HG03196 (cell line): Measurements from ENCODE around the gene KDM6A.
"Not testable (repeated sequence)": the region's sequence is repeated elsewhere in the genome, so short reads cannot be mapped to it uniquely, and the experiment has no call there.

Experiments
- ATAC-seq: cut with Tn5 transposase; IDR thresholded peaks from one replicate; pipeline ENCODE4 v1.9.1; 2021; ENCODE audit not compliant: unreplicated experiment

Gene KDM6A

GRCh38 chrX:44915361-44915868 is 42.4 kb downstream of the KDM6A start:
- no peak for ATAC-seq

GRCh38 chrX:44918722-44919121 is 45.7 kb downstream of the KDM6A start:
- ATAC-seq, result no peak

GRCh38 chrX:44922980-44923379 is 50.0 kb downstream of the KDM6A start:
- no peak for ATAC-seq

GRCh38 chrX:44927398-44927797 is 54.4 kb downstream of the KDM6A start:
- no peak for ATAC-seq

DNA sequence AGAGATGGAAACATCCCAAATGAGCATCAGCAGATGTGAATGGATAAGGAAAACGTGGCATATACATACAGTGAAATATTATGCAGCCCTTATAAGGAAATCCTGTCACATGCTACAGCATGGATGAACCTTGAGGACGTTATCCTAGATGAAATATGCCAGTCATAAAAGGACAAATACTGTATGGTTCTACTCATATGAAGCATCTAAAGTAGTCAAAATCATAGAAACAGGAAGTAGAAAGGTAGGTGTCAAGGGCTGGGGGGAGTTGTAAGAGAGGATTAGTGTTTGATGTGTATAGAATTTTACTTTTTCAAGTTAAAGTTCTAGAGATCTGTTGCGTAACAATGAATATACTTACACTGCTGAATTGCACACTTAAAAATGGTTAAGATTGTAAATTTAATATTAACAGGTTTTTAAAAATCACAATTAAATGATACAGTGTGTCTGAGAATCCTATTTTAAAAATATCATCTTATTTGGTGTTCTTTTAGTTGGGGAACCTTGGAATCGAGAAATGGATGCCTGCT is 58.5 kb downstream of the KDM6A start:
- ATAC-seq, result no peak

- ATAC-seq, result no peak
Measured at GRCh38 chrX:44935172-44935571, 62.2 kb downstream of the KDM6A start.

DNA sequence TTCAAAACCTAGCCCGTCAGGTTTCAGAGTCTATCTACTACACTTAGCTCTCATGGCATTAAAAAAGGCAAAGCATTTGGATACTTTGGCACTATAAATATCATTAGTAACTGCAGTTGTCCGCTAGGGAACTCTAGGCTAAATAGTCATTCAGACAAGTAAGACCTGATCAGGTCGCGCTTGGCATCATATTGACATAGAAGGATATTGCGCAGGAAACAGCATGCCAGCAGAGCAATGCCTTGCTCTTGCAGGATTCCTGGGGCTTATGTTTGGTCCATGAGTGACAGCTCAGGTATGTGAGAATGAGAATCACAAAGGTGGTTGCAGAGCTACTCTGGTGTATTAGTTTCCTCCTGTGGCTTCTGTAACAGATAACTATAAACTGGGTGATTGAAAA is 62.7 kb downstream of the KDM6A start:
- ATAC-seq, result no peak

DNA sequence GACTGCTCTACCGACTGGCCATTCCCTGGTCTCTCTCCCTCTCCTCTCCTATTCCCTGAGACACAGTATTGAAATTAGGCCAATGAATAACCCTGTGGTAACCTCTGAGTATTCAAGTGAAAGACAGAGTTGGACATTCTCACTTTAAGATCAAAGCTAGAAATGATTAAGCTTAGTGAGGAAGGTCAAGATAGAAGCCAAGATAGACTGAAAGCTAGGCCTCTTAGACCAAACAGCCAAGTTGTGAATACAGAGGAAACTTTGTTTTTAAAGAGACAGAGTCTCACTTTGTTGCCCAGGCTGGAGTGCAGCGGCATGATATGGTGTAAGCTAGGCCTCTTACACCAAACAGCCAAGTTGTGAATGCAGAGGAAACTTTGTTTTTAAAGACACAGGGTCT is 64.6 kb downstream of the KDM6A start:
- ATAC-seq, result no peak

- no peak for ATAC-seq
Measured at GRCh38 chrX:44938111-44938510, 65.1 kb downstream of the KDM6A start.

DNA sequence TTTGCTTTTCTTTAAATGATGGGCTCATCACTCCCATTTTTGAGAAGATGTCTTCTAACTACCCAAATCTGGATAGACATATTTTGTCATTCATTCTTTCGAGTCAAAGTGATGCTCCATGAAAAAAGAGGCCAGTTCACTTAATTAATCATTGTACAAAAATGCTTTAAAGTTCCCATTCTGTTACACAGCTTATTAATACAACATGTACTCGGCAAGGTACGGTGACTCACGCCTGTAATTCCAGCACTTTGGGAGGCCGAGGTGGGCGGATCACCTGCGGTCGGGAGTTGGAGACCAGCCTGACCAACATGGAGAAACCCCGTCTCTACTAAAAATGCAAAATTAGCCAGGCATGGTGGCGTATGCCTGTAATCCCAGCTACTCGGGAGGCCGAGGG is 67.6 kb downstream of the KDM6A start:
- not testable (repeated sequence) for ATAC-seq

DNA sequence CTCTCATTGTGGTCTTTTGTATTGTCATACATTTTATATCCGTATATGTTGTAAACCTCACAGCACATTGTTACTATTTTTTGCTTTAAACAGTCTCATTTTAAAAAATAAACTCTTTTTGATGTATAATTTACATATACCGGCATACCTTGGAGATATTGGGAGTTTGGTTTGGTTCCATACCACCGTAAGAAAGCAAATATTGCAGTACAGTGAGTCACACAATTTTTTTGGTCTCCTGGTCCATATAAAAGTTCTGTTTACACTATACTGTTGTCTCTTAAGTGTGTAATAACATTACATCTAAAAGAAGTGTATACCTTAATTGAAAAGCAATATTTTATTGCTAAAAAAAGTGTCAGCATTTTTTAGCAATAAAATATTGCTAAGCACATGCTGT is 70.0 kb downstream of the KDM6A start:
- no peak for ATAC-seq

- no peak for ATAC-seq
Measured at GRCh38 chrX:44944894-44945293, 71.9 kb downstream of the KDM6A start.

DNA sequence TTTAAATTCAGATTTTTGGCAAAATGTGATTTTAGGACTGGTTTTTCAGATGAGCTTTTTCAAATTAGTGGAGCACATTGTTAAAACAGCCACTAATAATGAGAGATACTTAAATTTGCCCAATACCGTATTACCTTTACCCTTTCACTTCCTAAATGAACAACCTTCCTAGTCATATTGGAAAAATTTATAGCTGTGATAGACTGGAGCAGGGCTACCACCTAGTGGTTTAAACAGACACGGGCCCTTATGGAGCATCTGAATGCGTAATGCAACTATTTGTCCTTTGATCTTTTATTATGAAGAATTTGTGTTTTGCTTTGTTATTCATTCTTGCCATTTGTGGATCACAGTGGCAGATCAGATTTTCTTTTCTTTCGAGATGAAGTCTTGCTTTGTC is 72.7 kb downstream of the KDM6A start:
- no peak for ATAC-seq

DNA sequence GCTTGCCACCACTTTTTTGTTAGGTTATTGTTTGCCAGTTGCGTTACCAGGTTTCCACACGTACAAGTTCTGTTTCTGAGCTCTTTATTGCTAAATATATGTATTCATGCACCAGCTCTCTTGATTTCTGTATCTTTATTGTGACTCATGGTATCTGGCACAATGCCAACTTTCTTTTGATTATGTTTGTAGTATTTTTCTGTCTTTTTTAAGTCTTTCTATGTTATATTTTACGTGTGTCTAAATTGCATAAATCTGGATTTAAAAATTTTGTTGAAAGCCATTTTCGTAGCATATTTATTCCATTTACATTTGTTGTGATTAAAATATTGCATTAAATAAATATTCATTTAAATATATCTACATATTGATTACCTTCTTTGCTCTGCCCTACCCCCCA is 73.8 kb downstream of the KDM6A start:
- no peak for ATAC-seq

GRCh38 chrX:44947995-44948394 is 75.0 kb downstream of the KDM6A start:
- no peak for ATAC-seq

DNA sequence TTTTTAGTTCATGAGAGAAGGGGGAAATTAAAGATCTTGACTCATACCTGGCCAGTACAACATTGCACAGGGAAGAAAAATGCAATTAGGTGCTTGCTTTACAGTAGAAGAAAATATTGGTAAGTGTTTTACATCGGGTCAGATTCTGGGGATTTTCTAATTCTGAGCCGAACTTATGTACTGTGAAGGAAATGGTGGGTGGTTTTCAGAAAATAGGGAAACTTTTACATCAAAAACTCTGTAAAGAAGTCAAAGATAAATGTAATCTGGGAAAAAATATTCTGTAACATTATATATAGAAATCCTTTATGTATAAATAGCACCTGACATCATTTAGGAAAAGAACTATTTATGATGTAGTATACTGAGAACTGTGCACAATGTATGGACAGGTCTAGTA is 75.4 kb downstream of the KDM6A start:
- no peak for ATAC-seq

DNA sequence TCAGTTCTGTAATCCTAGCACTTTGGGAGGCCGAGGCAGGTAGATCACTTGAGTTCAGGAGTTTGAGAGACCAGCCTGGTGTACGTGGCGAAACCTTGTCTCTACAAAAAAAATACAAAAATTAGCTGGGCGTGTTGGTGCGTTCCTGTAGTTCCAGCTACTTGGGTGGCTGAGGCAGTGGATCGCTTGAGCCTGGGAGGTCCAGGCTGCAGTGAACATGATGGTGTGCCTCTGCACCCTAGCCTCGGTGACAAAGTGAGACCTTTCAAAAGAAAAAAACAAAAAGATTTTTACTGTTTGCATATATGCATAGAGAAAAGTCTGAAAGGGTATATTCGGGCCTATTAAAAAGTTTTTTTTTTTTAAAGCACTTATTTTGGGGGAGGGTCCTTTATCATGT is 76.1 kb downstream of the KDM6A start:
- no peak for ATAC-seq

DNA sequence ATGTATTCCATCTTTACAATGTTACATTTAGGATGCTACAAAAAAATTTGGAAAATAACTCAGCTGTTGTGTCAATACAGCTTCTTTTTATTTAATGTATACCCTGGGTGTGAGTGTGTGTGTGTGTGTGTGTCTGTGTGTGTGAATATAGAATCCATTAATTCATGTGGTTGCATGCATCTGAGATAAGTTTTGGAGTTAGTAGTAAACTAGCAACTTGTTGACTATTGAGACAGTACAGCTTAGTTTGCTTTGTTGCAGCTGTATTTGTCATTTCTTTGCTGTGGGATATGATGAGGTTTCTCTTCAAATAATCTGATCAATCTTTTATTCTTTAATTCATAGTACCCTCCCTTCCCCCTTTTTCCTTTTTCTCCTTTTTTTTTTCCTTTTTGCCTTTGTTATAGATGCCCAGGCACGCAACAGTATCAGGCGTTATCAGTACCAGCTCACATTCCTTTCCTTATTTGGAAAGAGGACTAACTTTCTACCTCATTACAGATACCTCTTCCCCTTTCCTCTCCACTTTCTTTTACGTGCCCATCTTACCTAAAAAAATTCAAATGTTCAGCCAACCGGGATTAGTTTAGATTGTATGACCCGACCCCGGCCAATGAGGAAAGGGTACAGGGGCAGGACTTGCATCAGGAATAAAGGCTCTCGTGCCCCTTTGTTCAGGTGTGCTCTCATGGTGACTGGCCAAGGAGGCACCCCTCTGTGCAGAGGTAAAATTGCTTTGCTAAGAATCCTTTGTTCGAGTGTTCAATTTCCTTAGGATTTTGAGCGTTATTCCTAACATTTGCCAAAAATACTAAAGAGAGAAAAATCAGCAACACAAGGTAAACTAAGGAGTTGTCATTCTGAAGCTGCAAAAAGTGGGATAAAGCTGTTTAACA is 77.7 kb downstream of the KDM6A start:
- ATAC-seq, result not testable (repeated sequence)

- ATAC-seq, result no peak
Measured at GRCh38 chrX:44951572-44952067, 78.6 kb downstream of the KDM6A start.

GRCh38 chrX:44952329-44953027 is 79.5 kb downstream of the KDM6A start:
- no peak for ATAC-seq

DNA sequence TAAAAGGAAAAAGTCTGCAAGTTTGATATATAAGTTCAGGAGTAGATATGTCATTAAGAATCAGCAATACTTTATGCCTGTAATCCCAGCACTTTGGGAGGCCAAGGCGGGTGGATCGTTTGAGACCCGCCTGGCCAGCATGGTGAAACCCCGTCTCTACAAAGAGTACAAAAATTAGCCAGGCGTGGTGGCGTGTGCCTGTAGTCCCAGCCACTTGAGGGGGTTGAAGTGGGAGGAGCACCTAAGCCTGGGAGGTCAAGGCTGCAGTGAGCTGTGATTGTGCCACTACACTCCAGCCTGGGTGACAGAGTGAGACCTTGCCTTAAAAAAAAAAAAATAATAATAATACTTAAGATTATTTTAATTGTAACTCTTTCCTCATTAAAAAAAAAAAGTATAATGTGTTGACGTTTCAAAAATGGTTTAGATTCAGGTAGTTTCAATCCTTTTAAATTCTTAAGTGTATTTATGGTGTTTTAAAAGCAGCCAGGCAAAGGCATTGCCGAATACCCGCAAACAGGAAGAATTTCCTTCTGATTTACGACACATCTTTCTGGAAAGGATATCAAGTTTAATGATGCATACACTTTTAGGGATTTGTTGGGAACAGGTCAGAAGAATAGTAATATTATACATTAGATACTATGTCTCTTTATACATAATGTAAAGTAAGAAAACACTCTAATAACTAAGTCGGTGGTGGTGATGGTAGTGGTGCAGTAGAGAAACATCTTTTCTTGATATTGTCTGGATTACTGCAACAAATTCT is 80.9 kb downstream of the KDM6A start:
- ATAC-seq, result no peak
